ENCODE results near the gene MACROD2. TPM values are rescaled to one million over a fixed set of nuclear protein-coding genes. Genes with fewer than 3 reads are reported as not detected.

MACROD2 gene
- total RNA-seq, 3 donors from 2014 or later: 3.2 to 7.6 (median 6.4) TPM

DNA sequence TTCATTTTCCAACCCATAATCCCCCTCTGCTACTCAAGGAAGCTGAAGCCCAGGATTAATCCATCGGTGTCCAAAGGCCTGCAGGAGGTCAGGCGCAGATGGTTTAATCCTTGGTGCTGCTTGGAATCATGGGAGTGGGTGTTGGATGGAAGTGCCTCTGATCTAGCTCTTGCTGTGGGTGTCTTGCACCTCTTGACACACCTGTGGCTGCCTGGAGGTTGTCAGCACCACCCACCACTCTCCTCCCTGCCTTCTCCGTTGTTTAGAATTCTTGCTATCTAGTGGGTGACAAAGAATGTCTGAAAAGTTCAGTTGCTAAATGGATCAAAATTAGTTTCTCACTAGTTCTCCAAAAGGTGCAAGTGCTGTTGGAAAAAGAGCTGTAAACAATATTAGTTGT, 1416.5 kb downstream of the MACROD2 start:
- ATAC-seq (no peak), DNase-seq (no peak)
- TF ChIP-seq, protein P1, sequence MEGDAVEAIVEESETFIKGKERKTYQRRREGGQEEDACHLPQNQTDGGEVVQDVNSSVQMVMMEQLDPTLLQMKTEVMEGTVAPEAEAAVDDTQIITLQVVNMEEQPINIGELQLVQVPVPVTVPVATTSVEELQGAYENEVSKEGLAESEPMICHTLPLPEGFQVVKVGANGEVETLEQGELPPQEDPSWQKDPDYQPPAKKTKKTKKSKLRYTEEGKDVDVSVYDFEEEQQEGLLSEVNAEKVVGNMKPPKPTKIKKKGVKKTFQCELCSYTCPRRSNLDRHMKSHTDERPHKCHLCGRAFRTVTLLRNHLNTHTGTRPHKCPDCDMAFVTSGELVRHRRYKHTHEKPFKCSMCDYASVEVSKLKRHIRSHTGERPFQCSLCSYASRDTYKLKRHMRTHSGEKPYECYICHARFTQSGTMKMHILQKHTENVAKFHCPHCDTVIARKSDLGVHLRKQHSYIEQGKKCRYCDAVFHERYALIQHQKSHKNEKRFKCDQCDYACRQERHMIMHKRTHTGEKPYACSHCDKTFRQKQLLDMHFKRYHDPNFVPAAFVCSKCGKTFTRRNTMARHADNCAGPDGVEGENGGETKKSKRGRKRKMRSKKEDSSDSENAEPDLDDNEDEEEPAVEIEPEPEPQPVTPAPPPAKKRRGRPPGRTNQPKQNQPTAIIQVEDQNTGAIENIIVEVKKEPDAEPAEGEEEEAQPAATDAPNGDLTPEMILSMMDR (IDR thresholded peaks at IDR 0.05): no peak
- no peaks in the 10 kb centered on the region for H3K36me3 ChIP-seq (ENCODE audit: low read depth)
- no peaks in the 10 kb centered on the region for H3K4me1 ChIP-seq (ENCODE audit: low read depth)
- no peaks in the 10 kb centered on the region for H3K9me3 ChIP-seq
- no peak overlapping the region for H3K4me3 ChIP-seq
- intact Hi-C loops (cut with DNase I, micrococcal nuclease): no loop called here

GRCh38 chr20:15415908-15416307, 1420.6 kb downstream of the MACROD2 start:
- ATAC-seq: no peak
- intact Hi-C loops (cut with DNase I, micrococcal nuclease): no loop called here
- TF ChIP-seq, protein P1 (IDR thresholded peaks at IDR 0.05): no peak
- DNase-seq: no peak
- H3K9me3 ChIP-seq: no peaks in the 10 kb centered on the region
- no peak overlapping the region for H3K4me3 ChIP-seq
- no peaks in the 10 kb centered on the region for H3K36me3 ChIP-seq (ENCODE audit: low read depth)
- no peaks in the 10 kb centered on the region for H3K4me1 ChIP-seq (ENCODE audit: low read depth)

GRCh38 chr20:15419856-15420255, 1424.5 kb downstream of the MACROD2 start:
- no peaks in the 10 kb centered on the region for H3K4me1 ChIP-seq (ENCODE audit: low read depth)
- H3K4me3 ChIP-seq: no peak overlapping the region
- H3K36me3 ChIP-seq (ENCODE audit: low read depth): no peaks in the 10 kb centered on the region
- DNase-seq: no peak
- TF ChIP-seq, protein P1 (IDR thresholded peaks at IDR 0.05): no peak
- no peaks in the 10 kb centered on the region for H3K9me3 ChIP-seq
- ATAC-seq: no peak
- intact Hi-C loops (cut with DNase I, micrococcal nuclease): no loop called here

- Histone ChIP-seq H3K36me3 (ENCODE audit: low read depth) (no peaks in the 10 kb centered on the region), H3K9me3 (no peaks in the 10 kb centered on the region), H3K4me3 (no peak overlapping the region), H3K4me1 (ENCODE audit: low read depth) (no peaks in the 10 kb centered on the region)
- ATAC-seq: no peak
- intact Hi-C loops (cut with DNase I, micrococcal nuclease): no loop called here
- TF ChIP-seq, protein P1 (IDR thresholded peaks at IDR 0.05): no peak
- DNase-seq: no peak
Measured at GRCh38 chr20:15422966-15423365, 1427.7 kb downstream of the MACROD2 start.

DNA sequence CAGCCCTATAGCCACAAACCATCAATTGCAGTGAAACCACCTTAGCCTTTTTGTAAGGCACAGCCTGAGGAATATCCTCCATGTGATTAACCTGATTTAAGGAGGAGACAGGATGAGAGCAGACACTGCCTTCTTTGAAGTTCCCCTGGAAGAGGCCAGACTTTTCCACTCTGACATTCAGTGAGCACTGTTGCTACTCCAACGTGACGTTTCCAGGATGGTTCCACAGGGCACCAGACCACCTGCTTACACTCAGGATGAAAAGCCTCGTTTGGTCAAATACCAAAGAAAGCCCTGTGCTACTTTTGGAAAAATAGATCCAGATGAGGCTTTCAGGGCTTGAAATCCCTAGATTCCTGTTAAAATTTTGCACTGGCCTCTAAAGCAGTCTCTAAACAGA, 1444.2 kb downstream of the MACROD2 start:
- no peaks in the 10 kb centered on the region for H3K4me1 ChIP-seq (ENCODE audit: low read depth)
- ATAC-seq: no peak
- DNase-seq: no peak
- intact Hi-C loops (cut with DNase I, micrococcal nuclease): no loop called here
- H3K36me3 ChIP-seq (ENCODE audit: low read depth): no peaks in the 10 kb centered on the region
- H3K9me3 ChIP-seq: no peaks in the 10 kb centered on the region
- TF ChIP-seq, protein P1 (IDR thresholded peaks at IDR 0.05): no peak
- no peak overlapping the region for H3K4me3 ChIP-seq
